Osteoblast (primary cell): Measurements from ENCODE around the gene RET. TPM values are rescaled to one million over a fixed set of nuclear protein-coding genes. Genes with fewer than 3 reads are reported as not detected.

Source experiments
- DNase-seq: peaks from one replicate; pipeline ENCODE4 v3.0.0; 2011; ENCODE audit warnings: low spot score, mixed read lengths; ENCODE audit not compliant: insufficient read length; ENCODE audit errors: missing footprints
- H2AFZ ChIP-seq: 2 replicates; pipeline ENCODE4 v1.6.0; 2011; ENCODE audit warnings: mild to moderate bottlenecking, low read length
- H3K27ac ChIP-seq: 2 replicates; pipeline ENCODE4 v1.5.1; 2011; ENCODE audit warnings: mild to moderate bottlenecking, low read depth, low read length, moderate library complexity
- H3K27me3 ChIP-seq: 2 replicates; pipeline ENCODE4 v1.6.0; 2012; ENCODE audit warnings: mild to moderate bottlenecking, control low read depth, inconsistent platforms, low read length, moderate library complexity; ENCODE audit not compliant: insufficient read depth
- H3K36me3 ChIP-seq: 2 replicates; pipeline ENCODE4 v1.5.1; 2011; ENCODE audit warnings: mild to moderate bottlenecking, low read length, control low read depth, moderate library complexity; ENCODE audit not compliant: insufficient read depth
- H3K4me1 ChIP-seq: 2 replicates; pipeline ENCODE4 v1.5.1; 2011; ENCODE audit warnings: mild to moderate bottlenecking, low read length, control low read depth, moderate library complexity; ENCODE audit not compliant: insufficient read depth
- H3K4me2 ChIP-seq: 2 replicates; pipeline ENCODE4 v1.6.0; 2011; ENCODE audit warnings: mild to moderate bottlenecking, low read length; ENCODE audit not compliant: insufficient read depth
- H3K4me3 ChIP-seq: fragments of 200-600 bp; sonication (generic); 3 replicates; pipeline ENCODE4 v1.5.1; 2012; ENCODE audit warnings: mild to moderate bottlenecking, low read length, inconsistent platforms; ENCODE audit not compliant: insufficient read depth
- H3K79me2 ChIP-seq: 2 replicates; pipeline ENCODE4 v1.6.0; 2012; ENCODE audit warnings: mild to moderate bottlenecking, low read length, control low read depth, inconsistent platforms; ENCODE audit not compliant: insufficient read depth
- H3K9me3 ChIP-seq: 2 replicates; pipeline ENCODE4 v1.5.1; 2011; ENCODE audit warnings: low read depth, low read length, control low read depth
- H4K20me1 ChIP-seq: 2 replicates; pipeline ENCODE4 v1.6.0; 2012; ENCODE audit warnings: mild to moderate bottlenecking, low read length, control low read depth; ENCODE audit not compliant: insufficient read depth
- CTCF ChIP-seq: IDR thresholded peaks from 2 replicates; pipeline ENCODE4 v1.5.1; 2011; ENCODE audit warnings: mild to moderate bottlenecking, low read depth, low read length, moderate library complexity; ENCODE audit errors: extremely low read depth
- total RNA-seq: library from RNA; depleted of rRNA; stranded (reverse); fragments of >200 nt; gene quantifications from 2 replicates; pipeline ENCODE4 v1.2.3, GENCODE V29; 2012

The RET gene
- total RNA-seq, 1 donor: under 0.01 TPM

- H4K20me1 ChIP-seq: no peaks in the 10 kb centered on the region
- no peak for TF ChIP-seq CTCF
- H3K4me2 ChIP-seq: no peak overlapping the region
- no peaks in the 10 kb centered on the region for H3K9me3 ChIP-seq
- H2AFZ ChIP-seq: no peak overlapping the region
- no peak overlapping the region for H3K27ac ChIP-seq
- no peaks in the 10 kb centered on the region for H3K36me3 ChIP-seq
- no peaks in the 10 kb centered on the region for H3K4me1 ChIP-seq
- H3K27me3 ChIP-seq: no peaks in the 10 kb centered on the region
- H3K79me2 ChIP-seq: no peaks in the 10 kb centered on the region
- peak; percentile 49 for DNase-seq
- no peak overlapping the region for H3K4me3 ChIP-seq
Measured at GRCh38 chr10:43045631-43046287, 31.1 kb upstream of the RET start.

GRCh38 chr10:43046288-43046991 is 30.4 kb upstream of the RET start:
- DNase-seq: peak; percentile 75
- no peak for TF ChIP-seq CTCF
- no peaks in the 10 kb centered on the region for H3K79me2 ChIP-seq

GRCh38 chr10:43047288-43047970 is 29.4 kb upstream of the RET start:
- peak; percentile 52 for DNase-seq
- Histone ChIP-seq H3K79me2 (no peaks in the 10 kb centered on the region), H3K27me3 (no peaks in the 10 kb centered on the region), H4K20me1 (no peaks in the 10 kb centered on the region), H3K4me2 (no peak overlapping the region), H3K9me3 (no peaks in the 10 kb centered on the region), H3K4me3 (no peak overlapping the region), H3K27ac (no peak overlapping the region), H3K36me3 (no peaks in the 10 kb centered on the region), H3K4me1 (no peaks in the 10 kb centered on the region), H2AFZ (no peak overlapping the region)
- no peak for TF ChIP-seq CTCF

More at GRCh38 chr10:43046288-43046991, 30.4 kb upstream of the RET start:
- H3K4me1 ChIP-seq: no peaks in the 10 kb centered on the region
- no peaks in the 10 kb centered on the region for H3K36me3 ChIP-seq
- no peak overlapping the region for H3K4me3 ChIP-seq
- H3K4me2 ChIP-seq: no peak overlapping the region
- H4K20me1 ChIP-seq: no peaks in the 10 kb centered on the region
- H3K27me3 ChIP-seq: no peaks in the 10 kb centered on the region
- no peak overlapping the region for H3K27ac ChIP-seq
- no peak overlapping the region for H2AFZ ChIP-seq
- no peaks in the 10 kb centered on the region for H3K9me3 ChIP-seq
